ENCODE results near the gene NDUFAF5. TPM values are rescaled to one million over a fixed set of nuclear protein-coding genes. Genes with fewer than 3 reads are reported as not detected.
A peak's percentile ranks its signal among the peaks of the same experiment; 100 is the strongest.

The NDUFAF5 gene
- total RNA-seq, 1 donor from 2014 or later, result 40.4 TPM

- peaks cover 40% of the 10 kb centered on the region for H3K36me3 Mint-ChIP-seq
- H3K27me3 Mint-ChIP-seq (ENCODE audit: low read depth), result no peaks in the 10 kb centered on the region
- no peaks in the 10 kb centered on the region for H3K4me1 Mint-ChIP-seq
- no peak for DNase-seq (ENCODE audit: low spot score in 2 of 2, unreplicated experiment in 2 of 2)
- H3K27ac Mint-ChIP-seq, result no peak overlapping the region
- no peaks in the 10 kb centered on the region for H3K9me3 Mint-ChIP-seq
- no peak overlapping the region for H3K4me3 Mint-ChIP-seq
- TF ChIP-seq CTCF (IDR thresholded peaks at IDR 0.05; ENCODE audit: unreplicated experiment), result no peak
Measured at GRCh38 chr20:13793001-13793400, 8.2 kb downstream of the NDUFAF5 start.

DNA sequence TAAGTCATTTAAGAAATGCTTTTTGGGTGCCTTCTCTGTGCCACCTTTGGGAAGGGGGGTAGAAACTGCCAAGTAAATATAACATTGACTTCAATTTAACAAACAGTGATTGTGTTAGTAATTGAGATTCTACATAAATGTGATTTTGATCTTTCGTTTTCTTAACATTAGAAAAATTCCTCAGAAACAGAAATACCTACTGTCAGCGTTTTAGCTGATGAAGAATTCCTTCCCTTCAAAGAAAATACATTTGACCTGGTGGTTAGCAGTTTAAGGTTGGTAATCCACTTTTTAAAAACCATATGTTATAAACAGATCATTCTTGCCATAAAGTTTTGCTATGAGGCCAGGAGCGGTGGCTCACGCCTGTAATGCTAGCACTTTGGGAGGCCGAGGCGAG lies 9.8 kb downstream of the NDUFAF5 start:
- Mint-ChIP-seq H3K36me3 (peaks cover 45% of the 10 kb centered on the region), H3K4me3 (no peak overlapping the region), H3K4me1 (peaks cover 6% of the 10 kb centered on the region), H3K27ac (no peak overlapping the region), H3K9me3 (no peaks in the 10 kb centered on the region), H3K27me3 (ENCODE audit: low read depth) (no peaks in the 10 kb centered on the region)
- no peak for DNase-seq (ENCODE audit: low spot score in 2 of 2, unreplicated experiment in 2 of 2)
- no peak for TF ChIP-seq CTCF (IDR thresholded peaks at IDR 0.05; ENCODE audit: unreplicated experiment)

- peaks cover 17% of the 10 kb centered on the region for H3K4me1 Mint-ChIP-seq
- no peak overlapping the region for H3K4me3 Mint-ChIP-seq
- no peaks in the 10 kb centered on the region for H3K9me3 Mint-ChIP-seq
- H3K27me3 Mint-ChIP-seq (ENCODE audit: low read depth), result no peaks in the 10 kb centered on the region
- peaks cover 40% of the 10 kb centered on the region for H3K36me3 Mint-ChIP-seq
- no peak for TF ChIP-seq CTCF (IDR thresholded peaks at IDR 0.05; ENCODE audit: unreplicated experiment)
- DNase-seq (ENCODE audit: low spot score in 2 of 2, unreplicated experiment in 2 of 2), result no peak
- H3K27ac Mint-ChIP-seq, result no peak overlapping the region
Measured at GRCh38 chr20:13799040-13799439, 14.2 kb downstream of the NDUFAF5 start.

DNA sequence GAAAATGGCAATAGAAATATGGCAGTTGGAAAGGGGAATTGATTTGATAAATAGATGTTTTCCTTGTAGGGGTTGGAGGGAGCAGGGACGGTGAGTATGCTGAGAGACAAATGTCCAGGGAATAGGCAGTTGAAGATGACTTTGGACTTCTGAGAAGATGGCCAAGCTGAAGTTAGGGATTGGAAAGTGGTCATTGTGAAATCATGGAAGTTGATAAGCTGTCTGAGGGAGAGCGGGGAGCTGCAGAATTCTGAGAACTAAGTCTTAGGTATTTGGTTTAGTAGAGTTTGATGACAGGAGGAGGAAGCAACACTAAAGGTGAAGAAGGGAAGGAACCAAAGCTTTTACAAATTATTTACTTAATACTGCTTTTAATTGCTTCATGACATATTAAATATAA lies 15.1 kb downstream of the NDUFAF5 start:
- TF ChIP-seq CTCF (IDR thresholded peaks at IDR 0.05; ENCODE audit: unreplicated experiment), result no peak
- Mint-ChIP-seq H3K27ac (peak overlapping the region; percentile 35), H3K27me3 (ENCODE audit: low read depth) (no peaks in the 10 kb centered on the region), H3K9me3 (no peaks in the 10 kb centered on the region), H3K4me3 (no peak overlapping the region), H3K36me3 (peaks cover 38% of the 10 kb centered on the region), H3K4me1 (peaks cover 17% of the 10 kb centered on the region)
- DNase-seq (ENCODE audit: low spot score in 2 of 2, unreplicated experiment in 2 of 2), result no peak

GRCh38 chr20:13800728-13801134 lies 15.9 kb downstream of the NDUFAF5 start:
- Mint-ChIP-seq H3K9me3 (no peaks in the 10 kb centered on the region), H3K27me3 (ENCODE audit: low read depth) (no peaks in the 10 kb centered on the region), H3K36me3 (peaks cover 35% of the 10 kb centered on the region), H3K4me3 (no peak overlapping the region), H3K4me1 (peaks cover 17% of the 10 kb centered on the region), H3K27ac (peak overlapping the region; percentile 70)
- TF ChIP-seq CTCF (IDR thresholded peaks at IDR 0.05; ENCODE audit: unreplicated experiment), result no peak
- DNase-seq (ENCODE audit: low spot score in 2 of 2, unreplicated experiment in 2 of 2), result peak; percentile 30 to 55

- Mint-ChIP-seq H3K4me1 (no peaks in the 10 kb centered on the region), H3K27ac (no peak overlapping the region)
Measured at GRCh38 chr20:13809373-13809772, 24.5 kb downstream of the NDUFAF5 start.

More at GRCh38 chr20:13809373-13809772, 24.5 kb downstream of the NDUFAF5 start:
- H3K4me3 Mint-ChIP-seq, result no peak overlapping the region
- TF ChIP-seq CTCF (IDR thresholded peaks at IDR 0.05; ENCODE audit: unreplicated experiment), result no peak
- no peak for DNase-seq (ENCODE audit: low spot score in 2 of 2, unreplicated experiment in 2 of 2)
- no peaks in the 10 kb centered on the region for H3K9me3 Mint-ChIP-seq
- H3K27me3 Mint-ChIP-seq (ENCODE audit: low read depth), result no peaks in the 10 kb centered on the region
- H3K36me3 Mint-ChIP-seq, result peaks cover 21% of the 10 kb centered on the region
